NCI-H748 treated with DMSO at 0.1 percent for 48 hours (cell line): ENCODE measurements around the gene DRD3.

Source experiments
- DNase-seq: peaks from one replicate; lab custom pipeline; 2025; lab: John Stamatoyannopoulos, UW

DRD3 gene

GRCh38 chr3:114178770-114179368 is at the start of gene DRD3:
Gene DRD3 (minus strand): TSS chr3:114179052. CDS start chr3:114171992, 7,060 bp downstream.
- DNase-seq: no peak

- DNase-seq: no peak
These were observed 48.2 kb upstream of the DRD3 start for GRCh38 chr3:114227076-114227475.

GRCh38 chr3:114226313-114226712 is 47.5 kb upstream of the DRD3 start:
- DNase-seq: no peak

- no peak for DNase-seq
These were observed 44.3 kb upstream of the DRD3 start for GRCh38 chr3:114223143-114223542.

- no peak for DNase-seq
These were observed 43.0 kb upstream of the DRD3 start for GRCh38 chr3:114221881-114222264.

GRCh38 chr3:114221165-114221880 is 42.5 kb upstream of the DRD3 start:
- DNase-seq: no peak

- no peak for DNase-seq
These were observed 40.9 kb upstream of the DRD3 start for GRCh38 chr3:114219741-114220140.

GRCh38 chr3:114218578-114219185 is 39.8 kb upstream of the DRD3 start:
- no peak for DNase-seq

- DNase-seq: no peak
These were observed 39.2 kb upstream of the DRD3 start for GRCh38 chr3:114218006-114218405.

GRCh38 chr3:114217266-114217665 is 38.4 kb upstream of the DRD3 start:
- DNase-seq: no peak

- DNase-seq: no peak
These were observed 37.5 kb upstream of the DRD3 start for GRCh38 chr3:114216186-114216970.

- no peak for DNase-seq
These were observed 35.9 kb upstream of the DRD3 start for GRCh38 chr3:114214542-114215341.

GRCh38 chr3:114213627-114214541 is 35.0 kb upstream of the DRD3 start:
- peak; percentile 9 for DNase-seq

GRCh38 chr3:114213292-114213626 is 34.4 kb upstream of the DRD3 start:
- no peak for DNase-seq

GRCh38 chr3:114212646-114213045 is 33.8 kb upstream of the DRD3 start:
- no peak for DNase-seq

- DNase-seq: no peak
These were observed 28.9 kb upstream of the DRD3 start for GRCh38 chr3:114207768-114208167.

GRCh38 chr3:114206342-114206741 is 27.5 kb upstream of the DRD3 start:
- no peak for DNase-seq

GRCh38 chr3:114205541-114205940 is 26.7 kb upstream of the DRD3 start:
- no peak for DNase-seq

GRCh38 chr3:114194750-114195149 is 15.9 kb upstream of the DRD3 start:
- DNase-seq: no peak

GRCh38 chr3:114192136-114192535 is 13.3 kb upstream of the DRD3 start:
- DNase-seq: no peak

GRCh38 chr3:114186501-114186900 is 7.6 kb upstream of the DRD3 start:
- DNase-seq: no peak
